Measurements from ENCODE around the gene NR2E1.

Gene NR2E1

DNA sequence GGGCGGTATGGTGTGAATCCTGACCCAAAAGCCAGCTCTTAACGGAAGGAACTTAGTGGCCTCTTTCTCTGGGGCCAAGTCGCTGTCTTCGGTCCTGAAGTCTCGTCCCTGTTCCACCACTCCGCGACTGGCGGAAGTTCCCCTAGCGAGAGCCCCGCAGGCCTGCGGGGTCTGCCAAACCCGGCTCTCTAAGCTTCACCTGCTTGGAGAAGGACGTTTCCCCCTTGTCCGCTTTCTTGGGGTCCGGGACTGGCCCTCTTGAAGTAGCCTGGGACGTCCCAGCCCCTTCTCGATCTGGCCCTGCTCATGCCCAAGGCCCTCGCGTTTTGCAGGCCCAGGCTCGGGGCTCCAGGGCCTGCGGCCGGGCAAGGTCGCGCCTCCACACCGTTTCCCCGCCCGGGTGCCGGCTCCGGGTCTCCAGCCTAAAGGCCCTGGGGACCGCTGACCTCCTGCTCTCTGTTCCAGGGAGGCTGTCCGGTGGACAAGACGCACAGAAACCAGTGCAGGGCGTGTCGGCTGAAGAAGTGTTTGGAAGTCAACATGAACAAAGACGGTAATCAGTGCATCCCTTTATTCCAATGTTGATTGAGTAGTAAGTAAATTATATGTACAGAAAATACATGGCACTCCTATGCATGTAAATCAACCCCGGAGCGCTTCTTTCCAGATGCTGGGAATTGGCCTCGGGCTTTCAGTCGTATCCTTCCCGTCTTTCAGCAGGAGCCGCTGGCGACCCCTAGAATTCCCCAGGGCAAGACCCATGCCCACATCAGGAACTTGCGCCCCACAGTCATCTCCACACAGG is 8.8 kb downstream of the NR2E1 start:
- no peak for DNase-seq

DNA sequence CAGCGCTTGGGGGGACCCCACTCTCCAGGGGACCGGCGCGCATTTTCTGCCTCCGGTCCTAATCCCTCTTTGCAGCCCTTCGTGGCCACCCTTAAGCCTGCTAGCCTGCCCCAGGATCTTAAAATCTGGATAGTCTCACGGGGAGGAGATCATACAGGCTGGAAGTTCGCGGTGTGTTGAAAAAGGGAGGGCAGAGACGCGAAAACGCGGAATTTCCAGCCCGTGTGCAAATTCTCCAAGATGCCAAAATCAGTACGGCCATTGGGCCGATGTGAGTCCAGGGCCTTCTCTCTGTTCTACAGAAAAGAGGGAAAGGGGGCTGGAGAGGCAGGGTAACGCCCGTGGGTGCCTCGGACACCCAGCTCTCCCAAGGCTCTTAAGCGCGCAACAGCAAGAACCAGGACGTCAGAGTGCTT is 9.4 kb downstream of the NR2E1 start:
- no peak for DNase-seq

DNA sequence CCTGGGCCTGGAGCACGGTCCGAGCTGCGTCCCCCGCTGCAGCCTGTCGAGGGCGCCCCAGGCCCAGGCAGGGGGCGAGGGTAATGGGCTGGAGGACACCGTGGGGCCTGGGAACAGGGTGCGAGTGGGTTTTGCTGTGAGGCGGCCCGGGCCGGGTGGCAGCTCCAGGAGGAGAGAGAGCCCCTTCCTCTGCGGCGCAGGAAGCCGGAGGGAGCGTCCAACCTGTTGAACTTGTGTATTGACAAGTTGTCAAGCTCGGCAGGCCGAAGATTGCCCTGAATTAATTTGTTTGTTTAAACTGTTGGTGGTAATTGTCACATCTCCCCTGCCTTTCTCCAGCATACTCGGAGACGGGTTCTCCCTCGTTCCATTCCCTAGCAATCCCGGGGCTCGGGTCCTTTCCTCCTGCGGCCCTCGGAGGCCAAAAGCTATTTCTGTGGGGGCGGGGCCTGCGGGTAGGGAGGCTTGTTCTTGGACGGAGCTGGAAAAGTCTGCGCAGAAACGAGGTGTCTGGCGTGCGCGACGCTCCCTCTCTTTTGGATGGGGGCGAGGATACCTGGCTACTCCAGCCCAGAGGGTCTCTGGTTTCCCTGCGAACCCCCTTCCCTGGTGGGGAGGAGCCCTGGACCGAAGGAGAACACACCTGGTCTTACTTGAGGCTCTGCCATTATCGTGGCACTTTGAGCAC is 9.9 kb downstream of the NR2E1 start:
- no peak for DNase-seq

DNA sequence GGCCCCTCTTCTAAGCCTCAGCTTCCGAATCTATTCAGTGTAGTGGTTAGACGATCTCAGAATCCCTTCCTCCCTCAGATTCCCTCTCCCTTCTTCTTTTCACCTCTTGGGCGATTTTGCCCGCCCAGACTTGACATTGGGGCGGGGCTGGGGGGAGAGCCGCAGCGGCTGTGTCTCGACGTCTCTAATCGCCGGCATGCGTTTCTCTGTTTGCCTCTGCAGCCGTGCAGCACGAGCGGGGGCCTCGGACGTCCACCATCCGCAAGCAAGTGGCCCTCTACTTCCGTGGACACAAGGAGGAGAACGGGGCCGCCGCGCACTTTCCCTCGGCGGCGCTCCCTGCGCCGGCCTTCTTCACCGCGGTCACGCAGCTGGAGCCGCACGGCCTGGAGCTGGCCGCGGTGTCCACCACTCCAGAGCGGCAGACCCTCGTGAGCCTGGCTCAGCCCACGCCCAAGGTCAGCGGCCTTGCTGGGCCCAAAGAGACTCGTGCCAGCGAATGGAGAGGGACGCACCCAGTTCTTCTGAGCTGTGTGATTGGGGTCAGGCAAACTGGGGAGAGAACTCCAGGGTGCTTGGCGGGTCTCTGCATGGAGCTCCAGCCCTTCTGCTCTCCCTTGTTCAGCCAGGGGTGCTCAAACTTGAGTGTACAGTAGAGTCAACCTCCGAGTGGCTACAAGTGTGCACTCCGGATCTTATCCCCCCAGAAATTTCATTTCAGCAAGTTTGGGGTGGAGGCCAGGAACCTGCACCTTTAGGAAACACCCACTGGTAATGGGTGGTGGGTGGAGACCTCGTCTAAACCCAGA is 10.7 kb downstream of the NR2E1 start:
- DNase-seq, result no peak

DNA sequence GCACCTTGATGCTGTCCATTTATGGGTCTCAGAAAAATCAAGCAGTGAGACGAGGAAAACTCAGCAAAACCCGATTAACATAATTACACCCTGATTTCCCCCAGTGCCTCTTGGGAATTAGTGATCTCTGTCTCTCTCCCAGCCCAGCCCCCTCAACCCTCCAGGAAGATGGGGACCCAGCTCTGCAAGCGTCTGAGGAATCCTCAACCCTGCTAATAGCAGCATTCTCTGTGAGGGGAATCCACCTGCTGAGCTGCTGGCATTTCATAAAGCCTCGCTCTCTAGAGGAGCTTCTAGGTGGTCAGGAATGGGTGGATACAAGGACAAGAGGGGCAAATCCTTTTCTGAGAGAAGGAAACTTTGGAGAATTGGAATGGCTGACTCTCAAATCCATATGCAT is 13.9 kb downstream of the NR2E1 start:
- no peak for DNase-seq

DNA sequence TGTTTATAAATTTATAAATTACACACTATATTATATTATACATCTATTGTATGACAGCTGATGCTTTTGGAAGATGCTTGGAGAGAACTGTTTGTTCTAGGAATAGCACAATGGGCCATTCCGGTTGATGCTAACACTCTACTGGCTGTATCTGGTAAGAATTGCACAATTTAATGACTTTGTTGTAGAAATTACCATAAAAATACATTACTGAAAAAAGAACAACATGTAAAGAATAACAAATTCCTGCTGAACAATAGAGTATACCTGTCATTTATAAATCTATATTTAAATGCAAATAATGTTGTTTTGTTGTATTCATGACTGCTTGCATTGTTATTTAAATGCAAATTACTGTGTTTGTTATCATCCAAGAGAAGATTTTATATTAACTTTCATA is 14.4 kb downstream of the NR2E1 start:
- DNase-seq, result no peak

DNA sequence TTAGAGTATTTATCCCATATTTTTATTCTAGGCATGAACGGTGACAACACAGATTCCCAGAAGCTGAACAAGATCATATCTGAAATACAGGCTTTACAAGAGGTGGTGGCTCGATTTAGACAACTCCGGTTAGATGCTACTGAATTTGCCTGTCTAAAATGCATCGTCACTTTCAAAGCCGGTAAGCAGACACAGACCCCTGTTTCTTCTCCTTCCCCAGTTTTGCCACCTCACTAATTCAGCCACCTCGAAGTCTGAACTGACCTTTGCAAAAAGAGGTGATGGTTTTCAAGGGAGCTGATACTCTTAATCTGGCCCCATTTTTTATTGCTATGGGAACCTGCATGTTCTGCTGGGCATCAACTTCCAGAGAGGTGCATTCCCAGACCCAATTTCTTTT is 15.0 kb downstream of the NR2E1 start:
- DNase-seq, result no peak

DNA sequence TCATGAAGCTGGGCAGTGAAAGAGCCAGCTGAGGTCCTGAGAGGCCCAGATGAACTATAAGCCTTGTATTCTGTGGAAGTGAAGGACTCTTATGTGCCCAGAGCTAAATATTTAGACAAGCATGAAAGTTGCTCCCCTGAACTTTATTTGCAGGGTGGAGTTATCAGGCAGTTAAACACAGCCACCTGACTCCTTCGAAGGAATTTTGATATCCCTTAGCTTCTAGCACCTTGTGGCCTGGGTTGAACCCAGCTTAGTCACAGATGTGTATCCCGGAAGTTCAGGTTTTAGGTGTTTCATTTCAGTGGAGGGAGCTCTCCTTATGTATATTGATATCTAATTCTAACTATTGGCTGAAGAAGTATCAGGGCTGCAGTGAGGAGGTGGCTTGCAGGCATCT is 20.4 kb downstream of the NR2E1 start:
- no peak for DNase-seq

DNA sequence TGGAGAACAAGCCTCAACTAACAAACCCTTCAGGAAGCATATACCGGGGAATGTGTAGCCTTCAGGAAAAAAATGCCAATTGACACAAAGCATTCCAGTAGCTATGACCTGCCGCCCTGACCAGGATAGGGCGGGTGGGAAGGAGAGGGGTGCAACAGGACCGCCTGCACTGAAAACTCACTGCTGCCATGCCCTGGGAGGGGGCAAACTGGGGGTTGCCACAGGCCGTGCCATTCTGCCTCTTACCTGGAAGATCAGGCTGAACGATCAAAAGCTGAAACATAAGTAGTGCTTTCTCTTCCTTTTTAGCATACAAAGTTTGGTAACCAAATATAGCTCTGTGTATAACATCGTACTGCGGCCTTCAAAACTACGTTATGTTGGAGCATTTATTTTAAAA is 21.7 kb downstream of the NR2E1 start:
- no peak for DNase-seq

DNA sequence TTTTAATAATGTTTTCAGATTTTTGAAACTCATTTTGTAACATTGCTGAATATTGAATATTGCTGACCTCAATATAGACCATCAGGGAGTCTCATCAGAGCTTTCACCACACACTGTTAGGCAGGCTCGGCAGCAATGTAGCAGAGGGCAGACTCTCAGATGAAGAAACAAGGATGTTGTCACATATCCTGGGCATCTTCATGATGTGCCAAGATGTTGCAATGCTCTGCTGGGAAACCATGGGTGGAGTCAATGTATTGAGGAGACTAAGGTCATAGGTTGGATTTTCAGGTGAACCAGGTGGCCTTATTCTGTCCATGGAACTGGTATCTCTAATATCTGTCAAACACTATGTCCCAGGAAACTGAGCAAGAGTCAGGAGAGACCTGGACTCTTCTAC is 27.3 kb downstream of the NR2E1 start:
- DNase-seq, result no peak

DNA sequence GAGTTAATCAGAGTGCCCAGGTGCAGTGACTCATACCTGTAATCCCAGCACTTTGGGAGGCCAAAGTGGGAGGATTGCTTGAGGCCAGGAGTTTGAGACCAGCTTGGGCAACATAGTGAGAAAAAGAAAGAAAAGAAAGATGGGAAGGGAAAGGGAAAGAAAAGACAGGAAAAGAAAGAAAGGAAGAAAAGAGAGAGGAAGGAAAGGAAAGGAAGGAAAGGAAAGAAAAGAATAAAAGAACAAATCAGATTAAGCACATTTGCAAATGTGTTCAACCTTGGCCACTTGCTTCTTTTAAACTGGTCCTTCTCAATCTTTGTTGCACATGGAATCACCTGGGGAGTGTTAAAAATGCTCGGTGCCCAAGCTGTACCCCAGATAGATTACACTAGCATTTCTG is 28.0 kb downstream of the NR2E1 start:
- no peak for DNase-seq

DNA sequence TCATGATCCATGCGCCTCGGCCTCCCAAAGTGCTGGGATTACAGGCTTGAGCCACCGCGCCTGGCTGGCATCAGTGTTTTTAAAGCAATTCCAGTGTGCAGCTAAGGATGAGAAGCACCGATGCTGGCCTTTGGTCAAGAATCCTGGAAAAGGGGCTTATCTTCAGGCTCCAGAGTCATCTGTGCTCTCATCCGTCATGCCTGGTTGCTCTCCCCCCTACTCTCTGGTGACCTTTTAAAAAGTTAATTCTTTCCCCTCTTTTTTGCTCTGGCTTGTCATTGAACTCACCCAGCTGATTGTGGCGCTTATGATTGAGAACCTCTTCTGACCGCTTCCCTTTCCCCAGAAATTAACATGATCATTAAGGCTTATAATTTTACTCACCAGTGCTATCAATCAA is 28.7 kb downstream of the NR2E1 start:
- DNase-seq, result no peak

DNA sequence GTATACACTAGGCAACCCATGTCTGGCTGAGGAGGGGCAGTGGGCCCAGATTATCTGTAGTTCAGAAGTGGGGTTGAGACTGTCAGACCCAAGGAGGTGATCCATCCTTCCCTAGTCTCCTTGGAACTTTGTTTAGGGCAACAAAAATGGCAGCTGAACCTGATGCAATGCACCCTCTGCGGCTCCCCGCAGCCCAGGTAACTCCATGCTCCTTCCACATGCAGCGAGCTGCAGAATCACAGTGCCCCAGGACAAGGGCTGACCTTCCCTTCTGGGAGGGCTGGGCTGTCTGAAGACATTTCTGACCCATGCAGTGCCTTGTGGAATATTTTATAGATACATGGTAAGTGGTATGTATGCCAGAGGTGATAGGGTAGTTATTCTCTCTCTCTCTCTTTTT is 29.4 kb downstream of the NR2E1 start:
- DNase-seq, result no peak

DNA sequence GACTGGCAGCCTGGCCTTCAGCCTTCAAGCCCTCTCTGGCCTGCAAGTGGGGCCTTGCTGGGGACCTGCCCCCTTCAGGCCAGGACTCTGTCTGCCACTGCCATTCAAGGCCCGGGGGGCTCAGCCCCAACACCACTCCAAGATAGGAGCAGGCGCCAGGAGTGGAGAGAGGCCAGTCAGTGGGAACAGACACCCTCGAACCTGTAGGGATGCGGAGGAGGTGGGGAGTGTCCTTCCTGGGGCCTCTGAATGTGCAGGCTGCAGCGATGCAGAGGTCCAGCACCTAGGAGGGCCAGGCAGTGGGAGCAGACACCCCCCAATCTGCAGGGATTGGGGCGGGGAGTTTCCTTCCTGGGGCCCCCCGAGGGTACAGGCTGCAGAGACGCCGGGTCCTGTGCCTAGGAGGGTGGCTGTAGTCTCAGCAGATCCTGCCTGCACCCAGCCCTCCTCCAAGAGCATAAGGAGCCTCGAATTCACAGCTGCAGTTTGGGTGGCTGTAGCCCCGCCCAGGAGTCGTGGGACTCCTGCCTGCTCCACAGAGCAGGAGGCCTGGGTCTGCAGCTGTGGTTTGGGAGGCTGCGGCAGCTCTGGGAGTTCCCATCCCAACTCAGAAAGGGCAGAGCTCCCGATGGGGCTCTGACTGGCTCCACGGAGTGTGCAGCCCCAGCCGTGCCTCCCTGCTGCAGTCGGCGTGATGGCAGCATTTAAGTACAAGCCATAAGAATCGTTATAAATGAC is 33.1 kb downstream of the NR2E1 start:
- DNase-seq, result no peak

DNA sequence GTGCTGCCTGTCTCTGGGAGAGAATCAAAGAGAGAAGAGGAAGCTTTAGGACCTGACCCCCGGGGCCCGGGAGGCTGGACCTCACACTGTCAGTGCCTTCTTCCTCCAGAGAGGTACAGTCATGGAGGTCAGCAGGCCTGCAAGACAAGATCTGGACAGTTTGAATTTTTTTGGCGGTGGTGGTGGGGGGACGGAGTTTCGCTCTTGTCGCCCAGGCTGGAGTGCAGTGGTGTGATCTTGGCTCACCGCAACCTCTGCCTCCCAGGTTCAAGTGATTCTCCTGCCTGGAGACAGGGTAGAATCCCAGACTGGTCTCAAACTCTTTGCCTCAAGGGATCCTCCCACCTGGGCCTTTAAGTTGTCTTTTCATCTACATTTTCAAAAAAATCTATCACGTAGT is 34.4 kb downstream of the NR2E1 start:
- no peak for DNase-seq

DNA sequence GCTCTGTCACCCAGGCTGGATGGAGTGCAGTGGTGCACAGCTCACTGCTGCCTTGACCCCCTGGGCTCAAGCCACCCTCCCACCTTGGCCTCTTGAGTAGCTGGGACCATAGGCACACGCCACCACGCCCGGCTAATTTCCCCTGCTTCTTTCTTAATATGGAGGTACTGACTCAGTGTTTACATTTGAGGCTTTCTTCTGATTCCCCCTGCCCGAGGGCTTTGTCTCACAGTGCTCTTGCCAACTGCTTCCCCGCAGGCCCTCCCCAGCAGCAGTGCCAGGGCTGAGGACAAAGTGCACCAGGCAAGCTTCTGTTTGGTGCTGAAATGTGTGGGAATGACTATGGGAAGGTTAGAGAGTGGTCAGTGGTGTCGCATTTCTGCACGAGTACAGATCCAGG is 34.8 kb downstream of the NR2E1 start:
- no peak for DNase-seq

DNA sequence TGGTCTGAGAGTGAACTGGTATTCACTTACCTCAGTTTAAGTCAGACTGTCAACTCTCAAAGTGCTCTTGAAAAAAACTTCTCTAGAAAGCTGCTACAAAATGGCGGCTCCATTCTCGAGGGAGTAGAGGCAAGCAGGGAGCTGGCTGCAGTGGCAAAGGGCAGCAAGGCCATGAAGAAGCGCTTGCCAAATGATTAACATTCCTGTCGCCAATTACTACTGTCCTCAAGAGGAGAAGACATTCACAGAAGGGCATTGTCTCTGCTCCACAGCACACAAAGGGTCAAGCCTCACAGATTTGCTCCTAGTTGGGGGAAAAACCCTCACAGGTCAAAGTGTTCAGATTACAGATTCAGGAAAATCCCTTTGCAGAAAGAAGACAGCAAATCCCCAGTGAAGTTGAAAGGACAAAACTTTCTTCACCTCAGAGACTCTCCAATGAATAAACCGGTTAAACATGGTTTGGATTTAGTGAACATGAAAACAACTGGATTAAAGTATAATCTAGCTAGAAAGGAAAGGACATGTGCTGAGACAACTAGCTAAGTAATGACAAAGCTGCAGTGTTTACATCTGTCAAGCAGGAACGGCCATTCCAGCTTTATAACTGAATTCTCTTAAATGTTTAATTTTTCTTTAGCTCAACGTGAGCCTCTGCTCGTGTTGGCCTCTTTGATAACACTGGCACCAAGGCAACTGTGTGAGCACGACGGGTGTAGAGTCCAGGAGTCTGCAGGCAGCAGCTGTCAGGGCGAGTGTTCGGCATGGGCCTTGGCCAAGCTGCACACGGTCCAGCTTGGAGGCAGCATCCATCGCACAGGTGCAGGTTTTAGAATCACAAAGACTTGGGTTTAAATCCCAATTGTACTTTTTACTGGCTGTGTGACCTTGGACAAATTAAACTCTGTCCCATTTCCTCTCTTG is 37.6 kb downstream of the NR2E1 start:
- no peak for DNase-seq

DNA sequence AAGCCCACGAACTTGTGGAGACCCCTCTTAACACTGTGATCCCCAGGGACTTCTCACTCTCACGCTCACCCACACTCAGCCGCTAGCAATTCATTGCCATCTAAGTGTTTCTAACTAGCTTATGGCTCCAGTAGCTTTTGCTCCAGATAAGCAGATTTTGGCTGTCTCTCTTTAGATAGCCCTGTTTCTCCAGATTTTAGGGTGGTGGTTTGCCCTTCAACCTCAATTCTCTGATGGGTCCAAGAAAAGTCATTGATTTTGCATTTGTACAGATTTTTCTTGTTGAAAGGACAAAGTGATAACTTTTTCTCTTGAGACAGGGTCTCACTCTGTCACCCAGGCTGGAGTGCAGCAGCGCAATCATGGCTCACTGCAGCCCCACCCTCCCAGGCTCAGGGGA is 41.2 kb downstream of the NR2E1 start:
- DNase-seq, result no peak

DNA sequence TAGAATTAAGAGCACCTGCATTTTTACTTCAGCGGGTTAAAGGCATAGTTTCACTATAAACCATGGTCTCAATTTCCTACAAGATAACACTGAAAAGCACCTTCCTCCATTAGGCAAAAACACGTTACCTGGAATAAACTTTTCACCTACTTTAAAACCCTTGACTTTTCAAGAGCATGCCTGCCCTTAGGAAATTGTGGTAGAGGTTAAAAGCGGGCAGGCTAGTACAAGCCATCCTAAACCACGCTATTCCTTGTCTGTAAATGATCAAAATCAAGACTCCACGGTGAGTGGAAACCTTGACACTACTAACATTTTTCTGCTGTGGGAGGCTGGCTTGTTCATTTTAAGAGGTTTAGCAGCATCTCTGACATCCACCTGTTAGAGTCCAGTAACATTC is 43.9 kb downstream of the NR2E1 start:
- DNase-seq, result no peak

DNA sequence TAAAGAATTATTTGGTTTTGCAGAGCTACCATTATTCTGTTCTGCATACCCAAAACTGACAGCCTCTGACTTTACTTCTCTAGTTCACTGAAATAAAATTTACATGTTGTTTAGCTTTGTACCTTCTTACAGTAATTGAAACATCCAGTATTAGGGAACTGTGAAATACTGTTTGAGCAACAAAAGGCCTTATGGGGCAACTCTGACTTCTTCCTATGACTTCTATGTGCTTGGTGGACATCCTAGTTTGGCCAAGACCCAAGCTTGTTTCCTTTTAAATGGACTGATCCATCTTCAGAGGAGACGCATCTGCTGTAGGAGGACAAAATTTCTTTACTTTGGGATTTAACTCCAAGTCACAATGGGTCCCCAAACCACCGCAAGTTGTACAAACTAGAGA is 44.7 kb downstream of the NR2E1 start:
- no peak for DNase-seq

DNA sequence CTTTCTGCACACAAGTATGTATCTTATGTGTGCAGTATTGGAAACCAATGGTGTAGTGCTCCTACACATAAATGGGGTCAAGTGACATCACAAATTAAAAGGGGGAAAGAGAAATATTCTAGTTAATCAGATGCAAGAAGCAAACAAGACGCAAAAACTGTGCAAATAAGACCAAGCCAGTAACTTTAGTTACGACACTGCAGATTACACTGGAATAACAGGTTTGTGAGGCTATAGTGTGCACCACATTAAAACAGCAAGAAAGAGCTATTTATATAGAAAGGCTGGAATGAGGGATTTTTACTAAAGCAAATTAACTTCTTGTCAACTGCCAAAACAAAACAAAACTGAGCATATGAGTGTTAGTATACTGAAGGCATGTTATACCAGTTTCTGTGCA is 45.8 kb downstream of the NR2E1 start:
- DNase-seq, result no peak

DNA sequence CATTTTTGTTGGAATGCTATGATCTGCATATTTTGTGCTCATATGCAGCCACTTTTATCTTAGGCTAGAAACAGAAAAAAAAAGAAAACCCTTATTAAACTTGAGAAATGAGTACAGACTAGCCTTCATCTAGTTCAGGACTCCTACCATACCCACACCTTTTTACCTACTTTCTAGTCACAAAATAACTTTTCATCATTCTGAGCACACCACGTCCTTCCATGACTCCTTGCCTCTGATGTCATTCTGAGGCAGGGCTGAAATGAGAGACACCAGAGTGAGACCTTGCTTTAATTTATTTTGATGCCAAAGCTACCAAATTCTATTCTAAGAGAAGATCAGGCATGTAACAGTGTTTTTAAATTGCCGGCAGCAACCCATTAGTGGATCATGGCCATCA is 56.2 kb downstream of the NR2E1 start:
- no peak for DNase-seq
